HUES64 (cell line): ENCODE data around the gene EGFR.
A peak's percentile ranks its signal among the peaks of the same experiment; 100 is the strongest.

Experiments
- H3K27ac ChIP-seq: 2 replicates; pipeline ENCODE4 v1.7.0; 2013; ENCODE audit warnings: low read depth, low read length, inconsistent platforms
- H3K27me3 ChIP-seq: 2 replicates; pipeline ENCODE4 v1.6.1; 2013; ENCODE audit warnings: mild to moderate bottlenecking, low read length; ENCODE audit not compliant: insufficient read depth
- H3K36me3 ChIP-seq: 2 replicates; pipeline ENCODE4 v1.6.1; 2013; ENCODE audit warnings: mild to moderate bottlenecking, low read length; ENCODE audit not compliant: insufficient read depth
- H3K4me1 ChIP-seq: 2 replicates; pipeline ENCODE4 v1.6.1; 2013; ENCODE audit warnings: mild to moderate bottlenecking, low read length, moderate library complexity; ENCODE audit not compliant: insufficient read depth
- H3K4me3 ChIP-seq: 2 replicates; pipeline ENCODE4 v1.5.1; 2013; ENCODE audit warnings: mild to moderate bottlenecking, low read length, moderate library complexity
- H3K9ac ChIP-seq: 2 replicates; pipeline ENCODE4 v1.6.1; 2013; ENCODE audit warnings: mild to moderate bottlenecking, low read depth, low read length
- H3K9me3 ChIP-seq: 2 replicates; pipeline ENCODE4 v1.6.1; 2013; ENCODE audit warnings: low read depth, low read length; ENCODE audit not compliant: insufficient read depth
- WGBS: fragments of 150-250, 120-280 bp; methylation state at CpG from one replicate; pipeline ENCODE4 v1.1.7; 2013; ENCODE audit warnings: missing lambda C conversion rate; 5-methylcytosine and 5-hydroxymethylcytosine counted together

EGFR gene

GRCh38 chr7:55249332-55249731, 230.5 kb downstream of the EGFR start:
- Histone ChIP-seq H3K27me3 (peaks cover 24% of the 10 kb centered on the region), H3K27ac (no peak overlapping the region), H3K4me3 (no peak overlapping the region), H3K9me3 (no peaks in the 10 kb centered on the region), H3K4me1 (no peaks in the 10 kb centered on the region), H3K36me3 (no peaks in the 10 kb centered on the region), H3K9ac (no peak overlapping the region)
- WGBS: 91% methylated on average over 8 of the region's 8 CpGs

GRCh38 chr7:55250313-55250712, 231.5 kb downstream of the EGFR start:
- H3K4me3 ChIP-seq: no peak overlapping the region
- no peak overlapping the region for H3K9ac ChIP-seq
- H3K36me3 ChIP-seq: no peaks in the 10 kb centered on the region
- peaks cover 32% of the 10 kb centered on the region for H3K27me3 ChIP-seq
- H3K27ac ChIP-seq: no peak overlapping the region
- no peaks in the 10 kb centered on the region for H3K4me1 ChIP-seq
- no peaks in the 10 kb centered on the region for H3K9me3 ChIP-seq
- WGBS: 52% methylated on average over 7 of the region's 7 CpGs

- H3K36me3 ChIP-seq: no peaks in the 10 kb centered on the region
- H3K27me3 ChIP-seq: peaks cover 42% of the 10 kb centered on the region
- no peak overlapping the region for H3K4me3 ChIP-seq
- no peaks in the 10 kb centered on the region for H3K9me3 ChIP-seq
- H3K27ac ChIP-seq: no peak overlapping the region
- no peak overlapping the region for H3K9ac ChIP-seq
- no peaks in the 10 kb centered on the region for H3K4me1 ChIP-seq
- 95% methylated on average over 3 of the region's 3 CpGs for WGBS
Measured at GRCh38 chr7:55251313-55251712, 232.5 kb downstream of the EGFR start.

GRCh38 chr7:55251911-55252310, 233.1 kb downstream of the EGFR start:
- Histone ChIP-seq H3K36me3 (no peaks in the 10 kb centered on the region), H3K9me3 (no peaks in the 10 kb centered on the region), H3K4me1 (no peaks in the 10 kb centered on the region), H3K27ac (no peak overlapping the region), H3K27me3 (peaks cover 48% of the 10 kb centered on the region), H3K4me3 (no peak overlapping the region), H3K9ac (no peak overlapping the region)
- 93% methylated on average over 7 of the region's 7 CpGs for WGBS

- H3K4me1 ChIP-seq: no peaks in the 10 kb centered on the region
- no peaks in the 10 kb centered on the region for H3K9me3 ChIP-seq
- H3K27me3 ChIP-seq: peaks cover 52% of the 10 kb centered on the region
- H3K9ac ChIP-seq: no peak overlapping the region
- no peaks in the 10 kb centered on the region for H3K36me3 ChIP-seq
- H3K27ac ChIP-seq: no peak overlapping the region
- no peak overlapping the region for H3K4me3 ChIP-seq
Measured at GRCh38 chr7:55252386-55252785, 233.6 kb downstream of the EGFR start.

- 93% methylated on average over 3 of the region's 3 CpGs for WGBS
- Histone ChIP-seq H3K27me3 (peaks cover 52% of the 10 kb centered on the region), H3K4me3 (no peak overlapping the region)
Measured at GRCh38 chr7:55253188-55253587, 234.4 kb downstream of the EGFR start.

GRCh38 chr7:55254242-55254595, 235.4 kb downstream of the EGFR start:
- H3K36me3 ChIP-seq: no peaks in the 10 kb centered on the region
- H3K27me3 ChIP-seq: peaks cover 52% of the 10 kb centered on the region
- no peaks in the 10 kb centered on the region for H3K4me1 ChIP-seq
- no peaks in the 10 kb centered on the region for H3K9me3 ChIP-seq
- H3K4me3 ChIP-seq: peak overlapping the region; percentile 72
- WGBS: 33% methylated on average over 21 of the region's 21 CpGs
- peak overlapping the region; percentile 71 for H3K9ac ChIP-seq
- H3K27ac ChIP-seq: no peak overlapping the region

More at GRCh38 chr7:55253188-55253587, 234.4 kb downstream of the EGFR start:
- Histone ChIP-seq H3K9me3 (no peaks in the 10 kb centered on the region), H3K27ac (no peak overlapping the region), H3K4me1 (no peaks in the 10 kb centered on the region), H3K9ac (no peak overlapping the region), H3K36me3 (no peaks in the 10 kb centered on the region)

GRCh38 chr7:55254596-55255495, 236.0 kb downstream of the EGFR start:
- no peak overlapping the region; the same call in 1 of the 2 replicates for H3K27ac ChIP-seq
- H3K36me3 ChIP-seq: no peaks in the 10 kb centered on the region
- H3K9ac ChIP-seq: peak overlapping the region; percentile 71
- H3K4me3 ChIP-seq: peak overlapping the region; percentile 72
- H3K9me3 ChIP-seq: no peaks in the 10 kb centered on the region
- under 1% methylated on average over 80 of the region's 80 CpGs for WGBS
- peaks cover 52% of the 10 kb centered on the region for H3K27me3 ChIP-seq
- H3K4me1 ChIP-seq: no peaks in the 10 kb centered on the region

GRCh38 chr7:55255496-55256445, 237.0 kb downstream of the EGFR start:
- H3K4me3 ChIP-seq: peak overlapping the region; percentile 72
- no peaks in the 10 kb centered on the region for H3K36me3 ChIP-seq
- no peak overlapping the region; the same call in 1 of the 2 replicates for H3K27ac ChIP-seq
- peak overlapping the region; percentile 71 for H3K9ac ChIP-seq
- WGBS: 28% methylated on average over 43 of the region's 43 CpGs
- no peaks in the 10 kb centered on the region for H3K9me3 ChIP-seq
- H3K27me3 ChIP-seq: peaks cover 52% of the 10 kb centered on the region
- H3K4me1 ChIP-seq: no peaks in the 10 kb centered on the region

- Histone ChIP-seq H3K4me1 (no peaks in the 10 kb centered on the region), H3K36me3 (no peaks in the 10 kb centered on the region), H3K27ac (no peak overlapping the region), H3K9me3 (no peaks in the 10 kb centered on the region), H3K27me3 (peaks cover 36% of the 10 kb centered on the region), H3K9ac (no peak overlapping the region), H3K4me3 (no peak overlapping the region)
- 96% methylated on average over 9 of the region's 9 CpGs for WGBS
Measured at GRCh38 chr7:55258631-55259030, 239.8 kb downstream of the EGFR start.

- no peak overlapping the region for H3K4me3 ChIP-seq
- no peaks in the 10 kb centered on the region for H3K36me3 ChIP-seq
- no peaks in the 10 kb centered on the region for H3K9me3 ChIP-seq
- H3K4me1 ChIP-seq: no peaks in the 10 kb centered on the region
- 88% methylated on average over 9 of the region's 9 CpGs for WGBS
- H3K27me3 ChIP-seq: peaks cover 22% of the 10 kb centered on the region
- H3K27ac ChIP-seq: no peak overlapping the region
- no peak overlapping the region for H3K9ac ChIP-seq
Measured at GRCh38 chr7:55260171-55260570, 241.4 kb downstream of the EGFR start.
